WTC11 (cell line): ENCODE measurements around the gene REPIN1.

Source experiments
- AFF4 ChIP-seq: sonication (generic); formaldehyde crosslinking; IDR thresholded peaks from 2 replicates; pipeline ENCODE4 v1.8.1; 2023; ENCODE audit warnings: mild to moderate bottlenecking, missing genetic modification reagents, borderline replicate concordance
- FOXJ3 ChIP-seq: sonication (generic); formaldehyde crosslinking; IDR thresholded peaks from 2 replicates; pipeline ENCODE4 v1.9.0; 2021; ENCODE audit warnings: missing genetic modification reagents, mild to moderate bottlenecking, borderline replicate concordance

DNA sequence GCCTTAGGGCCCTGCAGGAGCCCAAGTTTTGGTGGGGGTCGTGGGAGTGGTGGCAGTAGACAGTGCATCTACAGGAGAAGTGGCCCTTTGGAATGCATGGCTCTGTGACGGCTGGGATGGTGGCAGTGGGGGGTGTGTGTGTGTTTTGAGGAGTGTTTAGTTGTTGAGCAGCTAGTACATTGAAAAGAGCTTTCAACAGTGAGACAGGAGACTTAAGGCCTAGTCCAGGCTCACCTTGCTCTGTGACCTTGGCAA is 37.6 kb downstream of the REPIN1 start:
- TF ChIP-seq AFF4 = no peak
- TF ChIP-seq FOXJ3 = no peak
